GM12801 (cell line): Measurements from ENCODE around the gene PGAM2.

Experiments used
- CTCF ChIP-seq: IDR thresholded peaks from one replicate; pipeline ENCODE4 v1.5.1; 2011; ENCODE audit warnings: control low read depth; ENCODE audit not compliant: insufficient read length; ENCODE audit errors: extremely low read depth

PGAM2 gene

GRCh38 chr7:44045226-44046014 lies 19.9 kb downstream of the PGAM2 start:
- no peak for TF ChIP-seq CTCF

- no peak for TF ChIP-seq CTCF
Measured at GRCh38 chr7:44044315-44045225, 20.8 kb downstream of the PGAM2 start, which contains the start of gene DBNL. TSS of gene DBNL (plus strand) at chr7:44044702. CDS start at chr7:44044738, 36 bp downstream.

GRCh38 chr7:44043902-44044301 lies 21.5 kb downstream of the PGAM2 start:
- no peak for TF ChIP-seq CTCF

GRCh38 chr7:44042221-44042620 lies 23.1 kb downstream of the PGAM2 start:
- no peak for TF ChIP-seq CTCF
